ENCODE measurements around the gene HPSE2.

- TF ChIP-seq ZNF274 (IDR thresholded peaks at IDR 0.05; ENCODE audit: low read depth, low read length) (no peak), YY1 (IDR thresholded peaks at IDR 0.05; ENCODE audit: insufficient read depth, insufficient read length) (no peak)
Observed at GRCh38 chr10:98445200-98445812, 790.3 kb downstream of the HPSE2 start.

Measured in NT2/D1 (cell line).